Fibroblast of pulmonary artery (primary cell): ENCODE results near the gene ROR1.

Source experiments
- DNase-seq: peaks from one replicate; pipeline ENCODE4 v3.0.0-alpha.2; 2010; ENCODE audit warnings: low read depth
- H3K4me3 ChIP-seq: replicated peaks from 2 replicates; pipeline ENCODE4 v1.5.1; 2011; ENCODE audit warnings: low read depth, mild to moderate bottlenecking, control low read depth, low read length, moderate library complexity
- CTCF ChIP-seq: IDR thresholded peaks from 2 replicates; pipeline ENCODE4 v1.5.1; 2011; ENCODE audit warnings: mild to moderate bottlenecking, control low read depth, low read length, inconsistent platforms; ENCODE audit errors: missing control alignments

ROR1 gene

GRCh38 chr1:63912643-63913042, 138.8 kb downstream of the ROR1 start:
- H3K4me3 ChIP-seq, result no peak overlapping the region
- no peak for TF ChIP-seq CTCF
- DNase-seq, result no peak

GRCh38 chr1:63913533-63913932, 139.7 kb downstream of the ROR1 start:
- TF ChIP-seq CTCF, result no peak
- no peak overlapping the region for H3K4me3 ChIP-seq
- no peak for DNase-seq

- no peak overlapping the region for H3K4me3 ChIP-seq
- no peak for TF ChIP-seq CTCF
- no peak for DNase-seq
These were observed 140.4 kb downstream of the ROR1 start for GRCh38 chr1:63914241-63914640.

GRCh38 chr1:63914706-63915105, 140.9 kb downstream of the ROR1 start:
- no peak for DNase-seq
- no peak overlapping the region for H3K4me3 ChIP-seq
- no peak for TF ChIP-seq CTCF

- peak; percentile 27 for TF ChIP-seq CTCF
- no peak overlapping the region for H3K4me3 ChIP-seq
- peak; percentile 36 for DNase-seq
These were observed 141.3 kb downstream of the ROR1 start for GRCh38 chr1:63915121-63915520.

- H3K4me3 ChIP-seq, result no peak overlapping the region
- no peak for TF ChIP-seq CTCF
These were observed 142.9 kb downstream of the ROR1 start for GRCh38 chr1:63916485-63917360.

More at GRCh38 chr1:63916485-63917360, 142.9 kb downstream of the ROR1 start:
- no peak for DNase-seq
